DND-41 (cell line): Measurements from ENCODE around the gene CYYR1.

ENCODE experiments used
- ATAC-seq: fragments of 200-7000 bp; cut with Tn5 transposase; 3 replicates; pipeline ENCODE4 v1.9.1; 2021; ENCODE audit warnings: low read depth; ENCODE audit not compliant: insufficient read depth
- DNase-seq: peaks from one replicate; pipeline ENCODE4 v3.0.0-alpha.2; 2020
- H2AFZ ChIP-seq: 2 replicates; pipeline ENCODE4 v1.6.0; 2012; ENCODE audit warnings: low read depth, low read length
- H3K27ac ChIP-seq: 2 replicates; pipeline ENCODE4 v1.5.1; 2012; ENCODE audit warnings: low read length, inconsistent platforms
- H3K27me3 ChIP-seq: fragments of 200-600 bp; sonication (generic); 2 replicates; pipeline ENCODE4 v1.6.0; 2012; ENCODE audit warnings: low read length, mild to moderate bottlenecking, inconsistent platforms; ENCODE audit not compliant: insufficient read depth, poor library complexity
- H3K36me3 ChIP-seq: 2 replicates; pipeline ENCODE4 v1.5.1; 2012; ENCODE audit warnings: low read length, inconsistent platforms; ENCODE audit not compliant: insufficient read depth
- H3K4me1 ChIP-seq: 2 replicates; pipeline ENCODE4 v1.5.1; 2012; ENCODE audit warnings: mild to moderate bottlenecking, low read length; ENCODE audit not compliant: insufficient read depth
- H3K4me2 ChIP-seq: 2 replicates; pipeline ENCODE4 v1.6.0; 2012; ENCODE audit warnings: mild to moderate bottlenecking, moderate library complexity, low read length, inconsistent platforms; ENCODE audit not compliant: insufficient read depth
- H3K4me3 ChIP-seq, 2 experiments: fragments of 200-600 bp in 1 of 2; shearing (Covaris generic) in 1 of 2; 2 replicates each; pipeline ENCODE4 v1.5.1; 2012 to 2016; ENCODE audit warnings: inconsistent platforms in 2 of 2, low read length in 2 of 2, mild to moderate bottlenecking in 2 of 2, low read depth in 1 of 2, moderate library complexity in 1 of 2
- H3K79me2 ChIP-seq: 2 replicates; pipeline ENCODE4 v1.6.0; 2012; ENCODE audit warnings: low read length, inconsistent platforms; ENCODE audit not compliant: insufficient read depth
- H3K9ac ChIP-seq: 2 replicates; pipeline ENCODE4 v1.6.0; 2012; ENCODE audit warnings: low read depth, mild to moderate bottlenecking, inconsistent platforms, low read length, moderate library complexity
- H3K9me3 ChIP-seq: 2 replicates; pipeline ENCODE4 v1.5.1; 2012; ENCODE audit warnings: low read length, moderate library complexity, mild to moderate bottlenecking, inconsistent platforms; ENCODE audit not compliant: insufficient read depth, severe bottlenecking
- H4K20me1 ChIP-seq: 2 replicates; pipeline ENCODE4 v1.6.0; 2012; ENCODE audit warnings: low read length; ENCODE audit not compliant: insufficient read depth
- CTCF ChIP-seq: IDR thresholded peaks from 2 replicates; pipeline ENCODE4 v1.5.1; 2012; ENCODE audit warnings: borderline replicate concordance, low read length, moderate library complexity, mild to moderate bottlenecking; ENCODE audit not compliant: poor library complexity, severe bottlenecking; ENCODE audit errors: extremely low read depth
- EZH2 ChIP-seq: IDR thresholded peaks from 3 replicates; pipeline ENCODE4 v1.6.1; 2012; ENCODE audit warnings: borderline replicate concordance, low read depth, mild to moderate bottlenecking, moderate library complexity, low read length, inconsistent platforms; ENCODE audit not compliant: severe bottlenecking

The CYYR1 gene

GRCh38 chr21:26540651-26541050 lies 32.4 kb downstream of the CYYR1 start:
- Histone ChIP-seq H3K36me3 (no peaks in the 10 kb centered on the region), H3K79me2 (no peaks in the 10 kb centered on the region), H3K4me2 (no peak overlapping the region), H3K4me3 (no peak overlapping the region), H3K4me1 (no peaks in the 10 kb centered on the region), H3K27me3 (no peaks in the 10 kb centered on the region), H4K20me1 (no peaks in the 10 kb centered on the region), H2AFZ (no peak overlapping the region), H3K9me3 (no peaks in the 10 kb centered on the region), H3K9ac (no peak overlapping the region), H3K27ac (no peak overlapping the region)
- DNase-seq (no peak), ATAC-seq (no peak)
- TF ChIP-seq CTCF = no peak
- no peak for TF ChIP-seq EZH2

- H3K9me3 ChIP-seq = no peaks in the 10 kb centered on the region
- H3K9ac ChIP-seq = no peak overlapping the region
- ATAC-seq = no peak
- no peaks in the 10 kb centered on the region for H3K36me3 ChIP-seq
- H3K27me3 ChIP-seq = no peaks in the 10 kb centered on the region
- DNase-seq = no peak
- H3K79me2 ChIP-seq = no peaks in the 10 kb centered on the region
- no peaks in the 10 kb centered on the region for H4K20me1 ChIP-seq
- H3K4me3 ChIP-seq = no peak overlapping the region
- no peak overlapping the region for H3K27ac ChIP-seq
- H2AFZ ChIP-seq = no peak overlapping the region
- TF ChIP-seq EZH2 (no peak), CTCF (no peak)
- no peaks in the 10 kb centered on the region for H3K4me1 ChIP-seq
- H3K4me2 ChIP-seq = no peak overlapping the region
Observed at GRCh38 chr21:26539566-26539965, 33.5 kb downstream of the CYYR1 start.

- Histone ChIP-seq H2AFZ (no peak overlapping the region), H3K79me2 (no peaks in the 10 kb centered on the region), H3K27me3 (no peaks in the 10 kb centered on the region), H3K4me1 (no peaks in the 10 kb centered on the region), H3K9ac (no peak overlapping the region), H3K27ac (no peak overlapping the region), H3K4me2 (no peak overlapping the region), H3K9me3 (no peaks in the 10 kb centered on the region), H4K20me1 (no peaks in the 10 kb centered on the region), H3K4me3 (no peak overlapping the region), H3K36me3 (no peaks in the 10 kb centered on the region)
- no peak for TF ChIP-seq CTCF
- no peak for TF ChIP-seq EZH2
- no peak for DNase-seq
- ATAC-seq = no peak
Observed at GRCh38 chr21:26534517-26534916, 38.6 kb downstream of the CYYR1 start.

- H3K79me2 ChIP-seq = no peaks in the 10 kb centered on the region
- H4K20me1 ChIP-seq = no peaks in the 10 kb centered on the region
- no peaks in the 10 kb centered on the region for H3K4me1 ChIP-seq
- H3K9me3 ChIP-seq = no peaks in the 10 kb centered on the region
- DNase-seq (no peak), ATAC-seq (no peak)
- H3K27ac ChIP-seq = no peak overlapping the region
- TF ChIP-seq CTCF = no peak
- no peak for TF ChIP-seq EZH2
- no peak overlapping the region for H3K4me3 ChIP-seq
- no peaks in the 10 kb centered on the region for H3K36me3 ChIP-seq
- no peak overlapping the region for H2AFZ ChIP-seq
- H3K27me3 ChIP-seq = no peaks in the 10 kb centered on the region
- no peak overlapping the region for H3K4me2 ChIP-seq
- no peak overlapping the region for H3K9ac ChIP-seq
Observed at GRCh38 chr21:26532208-26532607, 40.9 kb downstream of the CYYR1 start.
